ENCODE measurements around the gene PRKCA. TPM values are rescaled to one million over a fixed set of nuclear protein-coding genes. Genes with fewer than 3 reads are reported as not detected.

PRKCA gene
- total and polyA plus RNA-seq, 9 of the 15 experiments (the other 6 are each of a cell fraction or from before 2014, with no cell fraction given) = 3.2 to 33.0 (median 17.8) TPM

- H3K9me1 ChIP-seq (ENCODE audit: control insufficient read depth, insufficient read depth, low read length) = no peaks in the 10 kb centered on the region
- no peak overlapping the region for H3K4me3 ChIP-seq
- no peak overlapping the region for H2AFZ ChIP-seq (ENCODE audit: low read depth, low read length)
- in situ Hi-C loops (cut with MboI) (no loop called here), intact Hi-C loops (cut with micrococcal nuclease) (no loop called here)
- DNase-seq (ENCODE audit: extremely low read depth in 1 of 4, low spot score in 3 of 4) (no peak), FAIRE-seq (no peak), ATAC-seq (no peak)
- H3K9me3 ChIP-seq (replicated peaks; ENCODE audit: control insufficient read depth, insufficient read depth, low read depth, low read length) = no peaks in the 10 kb centered on the region; the same call in 1 of the 2 replicates
- no peaks in the 10 kb centered on the region for H3K36me3 ChIP-seq (ENCODE audit: control insufficient read depth, insufficient read depth, low read length)
- peaks cover 0 to 8% of the 10 kb centered on the region in 2 experiments; a peak in 3 of 5 replicates for H3K27me3 ChIP-seq (ENCODE audit: control insufficient read depth in 2 of 2, insufficient read depth in 2 of 2, low read length in 2 of 2)
- no peak overlapping the region for H3K4me2 ChIP-seq (ENCODE audit: insufficient read depth, low read length)
- BruUV-seq (replicated peaks) = no TSS peak
- no peaks in the 10 kb centered on the region for H3K4me1 ChIP-seq (replicated peaks in 1 of 2; ENCODE audit: control insufficient read depth in 2 of 2, insufficient read depth in 2 of 2, low read length in 2 of 2)
- H3K79me2 ChIP-seq (ENCODE audit: control insufficient read depth, insufficient read depth, low read length) = no peaks in the 10 kb centered on the region
- ChIA-PET CTCF (ENCODE audit: low intra/inter-chr PET ratio) (no interaction called here), POLR2A (interaction anchor here (0.6 to 1.8 kb wide), 3 partner anchors 10 to 20 kb away, joined by 3 to 5 read pairs (median 3); no protein-coding TSS in a partner anchor)
- H4K20me1 ChIP-seq (replicated peaks; ENCODE audit: control insufficient read depth, insufficient read depth, low read length) = no peaks in the 10 kb centered on the region
- WGBS (ENCODE audit: insufficient coverage, low coverage, missing lambda C conversion rate) = 33% methylated on average over 1 of the region's 1 CpG
- no peak overlapping the region for H3K9ac ChIP-seq (ENCODE audit: insufficient read depth in 1 of 2, low read depth in 2 of 2, low read length in 2 of 2)
- no peak overlapping the region for H3K27ac ChIP-seq (ENCODE audit: extremely low read depth, low read depth, low read length)
- TF ChIP-seq ZNF609 (CRISPR knock-in tag; IDR thresholded peaks at IDR 0.05; ENCODE audit: borderline replicate concordance) (no peak), ZNF318 (IDR thresholded peaks at IDR 0.05; ENCODE audit: borderline replicate concordance in 1 of 2, low read depth in 1 of 2) (no peak), ZNF551 (CRISPR knock-in tag; IDR thresholded peaks at IDR 0.05) (no peak), MXD1 (CRISPR knock-in tag; IDR thresholded peaks at IDR 0.05; ENCODE audit: borderline replicate concordance, poor library complexity, severe bottlenecking) (no peak)
Measured at GRCh38 chr17:66260688-66261087, 41.7 kb upstream of the PRKCA start.

Measured in K562 (cell line).